SU-DHL-6 (cell line): ENCODE measurements around the gene GRID2.

Experiments
- CTCF ChIP-seq: fragments of 200-600 bp; sonication (generic); IDR thresholded peaks from one replicate; pipeline ENCODE4 v1.5.1; 2017; ENCODE audit warnings: antibody characterized with exemption, mild to moderate bottlenecking, low read length, moderate library complexity; ENCODE audit not compliant: insufficient read depth, poor library complexity, severe bottlenecking
- EZH2phosphoT487 ChIP-seq: fragments of 200-600 bp; sonication (generic), shearing (Covaris generic); conservative IDR thresholded peaks from 2 replicates; pipeline ENCODE4 v1.6.1; 2018; ENCODE audit warnings: mild to moderate bottlenecking, antibody characterized with exemption, low read length, moderate library complexity, mixed read lengths

DNA sequence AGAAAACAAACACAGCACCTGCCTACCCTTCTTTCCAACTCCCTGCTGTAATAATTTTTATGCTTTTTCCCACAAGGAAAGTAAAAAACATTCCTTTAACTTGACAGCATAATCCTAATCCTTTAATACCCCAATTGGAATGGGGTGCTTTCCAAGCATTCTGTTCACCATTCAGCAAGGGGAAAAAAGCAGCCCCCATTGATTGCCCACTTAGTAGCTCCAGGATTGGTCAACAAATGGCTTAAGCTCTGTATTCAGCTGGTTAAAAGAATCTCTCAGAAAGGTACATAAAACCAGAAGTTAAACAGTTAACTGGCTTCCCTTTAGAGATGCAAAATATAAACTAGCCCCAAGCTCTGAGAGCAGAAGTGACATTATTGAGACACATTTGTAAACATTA, 1330.0 kb downstream of the GRID2 start:
- TF ChIP-seq CTCF (no peak), EZH2phosphoT487 (no peak)
